ENCODE results near the gene BMP2K. TPM values are rescaled to one million over a fixed set of nuclear protein-coding genes. Genes with fewer than 3 reads are reported as not detected.

The BMP2K gene
- total and polyA plus RNA-seq, 4 donors, result 4.4 to 138 (median 19.3) TPM

DNA sequence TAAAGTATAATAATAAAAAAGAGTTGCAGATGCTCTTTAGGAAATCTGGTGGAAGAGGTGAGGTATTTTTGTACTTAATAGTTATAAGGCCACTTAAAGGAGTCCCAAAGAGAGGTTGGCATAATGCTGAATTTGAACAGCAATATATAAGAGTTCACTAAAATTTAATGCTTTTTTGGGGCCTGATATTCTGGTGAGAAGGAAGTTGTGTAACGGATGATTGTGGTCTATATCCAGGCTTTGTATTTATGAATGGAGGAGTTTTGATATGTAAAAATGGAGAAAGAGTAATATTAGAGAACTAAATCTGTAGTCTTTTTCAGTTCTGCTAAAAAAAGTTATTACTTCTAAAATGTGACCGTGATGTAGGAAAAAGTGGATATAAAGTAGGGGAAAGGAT lies 20.4 kb downstream of the BMP2K start (continued):
- TF ChIP-seq, protein P1, sequence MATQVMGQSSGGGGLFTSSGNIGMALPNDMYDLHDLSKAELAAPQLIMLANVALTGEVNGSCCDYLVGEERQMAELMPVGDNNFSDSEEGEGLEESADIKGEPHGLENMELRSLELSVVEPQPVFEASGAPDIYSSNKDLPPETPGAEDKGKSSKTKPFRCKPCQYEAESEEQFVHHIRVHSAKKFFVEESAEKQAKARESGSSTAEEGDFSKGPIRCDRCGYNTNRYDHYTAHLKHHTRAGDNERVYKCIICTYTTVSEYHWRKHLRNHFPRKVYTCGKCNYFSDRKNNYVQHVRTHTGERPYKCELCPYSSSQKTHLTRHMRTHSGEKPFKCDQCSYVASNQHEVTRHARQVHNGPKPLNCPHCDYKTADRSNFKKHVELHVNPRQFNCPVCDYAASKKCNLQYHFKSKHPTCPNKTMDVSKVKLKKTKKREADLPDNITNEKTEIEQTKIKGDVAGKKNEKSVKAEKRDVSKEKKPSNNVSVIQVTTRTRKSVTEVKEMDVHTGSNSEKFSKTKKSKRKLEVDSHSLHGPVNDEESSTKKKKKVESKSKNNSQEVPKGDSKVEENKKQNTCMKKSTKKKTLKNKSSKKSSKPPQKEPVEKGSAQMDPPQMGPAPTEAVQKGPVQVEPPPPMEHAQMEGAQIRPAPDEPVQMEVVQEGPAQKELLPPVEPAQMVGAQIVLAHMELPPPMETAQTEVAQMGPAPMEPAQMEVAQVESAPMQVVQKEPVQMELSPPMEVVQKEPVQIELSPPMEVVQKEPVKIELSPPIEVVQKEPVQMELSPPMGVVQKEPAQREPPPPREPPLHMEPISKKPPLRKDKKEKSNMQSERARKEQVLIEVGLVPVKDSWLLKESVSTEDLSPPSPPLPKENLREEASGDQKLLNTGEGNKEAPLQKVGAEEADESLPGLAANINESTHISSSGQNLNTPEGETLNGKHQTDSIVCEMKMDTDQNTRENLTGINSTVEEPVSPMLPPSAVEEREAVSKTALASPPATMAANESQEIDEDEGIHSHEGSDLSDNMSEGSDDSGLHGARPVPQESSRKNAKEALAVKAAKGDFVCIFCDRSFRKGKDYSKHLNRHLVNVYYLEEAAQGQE (IDR thresholded peaks at IDR 0.05), result no peak

DNA sequence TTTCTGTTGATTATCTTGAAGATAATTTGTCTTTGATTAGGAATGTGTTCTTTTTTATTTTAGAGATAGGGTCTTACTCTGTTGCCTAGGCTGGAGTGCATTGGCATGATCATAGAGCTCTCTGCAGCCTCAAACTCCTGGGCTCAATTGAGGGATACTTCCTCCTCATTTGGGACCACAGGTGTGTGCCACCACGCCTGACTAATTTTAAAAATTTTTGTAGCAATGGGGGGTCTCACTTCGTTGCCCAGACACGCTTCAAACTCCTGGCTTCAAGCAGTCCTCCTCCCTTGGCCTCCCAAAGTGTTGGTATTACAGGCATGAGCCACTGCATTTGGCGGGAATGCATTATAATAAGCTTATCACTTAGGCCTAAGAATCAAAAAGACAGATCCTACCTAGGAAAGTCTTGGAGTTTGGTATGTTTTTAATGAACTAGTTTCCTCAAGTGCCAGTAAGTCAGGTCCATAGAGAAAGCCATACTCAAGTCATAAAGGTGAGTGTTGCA lies 21.7 kb downstream of the BMP2K start:
- 94% methylated on average over 4 of the region's 4 CpGs for WGBS
- Histone ChIP-seq H3K27me3 (ENCODE audit: control insufficient read depth in 4 of 4, insufficient read depth in 4 of 4, low read length in 3 of 4) (no peaks in the 10 kb centered on the region), H3K4me1 (ENCODE audit: control insufficient read depth in 4 of 4, insufficient read depth in 4 of 4, low read length in 3 of 4) (peaks cover 0 to 3% (median 1%) of the 10 kb centered on the region in 4 donors), H3K36me3 (ENCODE audit: control insufficient read depth in 4 of 4, insufficient read depth in 3 of 4, low read depth in 1 of 4, low read length in 3 of 4) (no peaks in the 10 kb centered on the region), H3K27ac (ENCODE audit: low read depth in 1 of 2, low read length in 2 of 2) (no peak overlapping the region), H3K4me3 (ENCODE audit: low read depth in 1 of 3, low read length in 3 of 3) (no peak overlapping the region), H3K9ac (ENCODE audit: low read depth in 1 of 2, low read length in 2 of 2) (no peak overlapping the region), H3K9me3 (ENCODE audit: control insufficient read depth in 4 of 4, low read length in 3 of 4) (no peaks in the 10 kb centered on the region)
- DNase-seq (ENCODE audit: low spot score), result no peak
- TF ChIP-seq, protein P2, sequence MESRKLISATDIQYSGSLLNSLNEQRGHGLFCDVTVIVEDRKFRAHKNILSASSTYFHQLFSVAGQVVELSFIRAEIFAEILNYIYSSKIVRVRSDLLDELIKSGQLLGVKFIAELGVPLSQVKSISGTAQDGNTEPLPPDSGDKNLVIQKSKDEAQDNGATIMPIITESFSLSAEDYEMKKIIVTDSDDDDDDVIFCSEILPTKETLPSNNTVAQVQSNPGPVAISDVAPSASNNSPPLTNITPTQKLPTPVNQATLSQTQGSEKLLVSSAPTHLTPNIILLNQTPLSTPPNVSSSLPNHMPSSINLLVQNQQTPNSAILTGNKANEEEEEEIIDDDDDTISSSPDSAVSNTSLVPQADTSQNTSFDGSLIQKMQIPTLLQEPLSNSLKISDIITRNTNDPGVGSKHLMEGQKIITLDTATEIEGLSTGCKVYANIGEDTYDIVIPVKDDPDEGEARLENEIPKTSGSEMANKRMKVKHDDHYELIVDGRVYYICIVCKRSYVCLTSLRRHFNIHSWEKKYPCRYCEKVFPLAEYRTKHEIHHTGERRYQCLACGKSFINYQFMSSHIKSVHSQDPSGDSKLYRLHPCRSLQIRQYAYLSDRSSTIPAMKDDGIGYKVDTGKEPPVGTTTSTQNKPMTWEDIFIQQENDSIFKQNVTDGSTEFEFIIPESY (IDR thresholded peaks at IDR 0.05), result no peak
- no peak for TF ChIP-seq RAD21 (IDR thresholded peaks at IDR 0.05)
- no peak for TF ChIP-seq GABPA (IDR thresholded peaks at IDR 0.05 in 1 of 2, conservative IDR thresholded peaks at IDR 0.05 in 1 of 2)
- TF ChIP-seq, protein P3, sequence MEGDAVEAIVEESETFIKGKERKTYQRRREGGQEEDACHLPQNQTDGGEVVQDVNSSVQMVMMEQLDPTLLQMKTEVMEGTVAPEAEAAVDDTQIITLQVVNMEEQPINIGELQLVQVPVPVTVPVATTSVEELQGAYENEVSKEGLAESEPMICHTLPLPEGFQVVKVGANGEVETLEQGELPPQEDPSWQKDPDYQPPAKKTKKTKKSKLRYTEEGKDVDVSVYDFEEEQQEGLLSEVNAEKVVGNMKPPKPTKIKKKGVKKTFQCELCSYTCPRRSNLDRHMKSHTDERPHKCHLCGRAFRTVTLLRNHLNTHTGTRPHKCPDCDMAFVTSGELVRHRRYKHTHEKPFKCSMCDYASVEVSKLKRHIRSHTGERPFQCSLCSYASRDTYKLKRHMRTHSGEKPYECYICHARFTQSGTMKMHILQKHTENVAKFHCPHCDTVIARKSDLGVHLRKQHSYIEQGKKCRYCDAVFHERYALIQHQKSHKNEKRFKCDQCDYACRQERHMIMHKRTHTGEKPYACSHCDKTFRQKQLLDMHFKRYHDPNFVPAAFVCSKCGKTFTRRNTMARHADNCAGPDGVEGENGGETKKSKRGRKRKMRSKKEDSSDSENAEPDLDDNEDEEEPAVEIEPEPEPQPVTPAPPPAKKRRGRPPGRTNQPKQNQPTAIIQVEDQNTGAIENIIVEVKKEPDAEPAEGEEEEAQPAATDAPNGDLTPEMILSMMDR (IDR thresholded peaks at IDR 0.05; ENCODE audit: low read depth, low read length, missing input control), result no peak
- TF ChIP-seq FOXA1 (IDR thresholded peaks at IDR 0.05), result no peak
- TF ChIP-seq, protein P4, sequence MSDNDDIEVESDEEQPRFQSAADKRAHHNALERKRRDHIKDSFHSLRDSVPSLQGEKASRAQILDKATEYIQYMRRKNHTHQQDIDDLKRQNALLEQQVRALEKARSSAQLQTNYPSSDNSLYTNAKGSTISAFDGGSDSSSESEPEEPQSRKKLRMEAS (IDR thresholded peaks at IDR 0.05), result no peak
- no peak for TF ChIP-seq TAF1 (conservative IDR thresholded peaks at IDR 0.05)
- TF ChIP-seq RXRA (IDR thresholded peaks at IDR 0.05), result no peak
- no peak for TF ChIP-seq EGR1 (IDR thresholded peaks at IDR 0.05; ENCODE audit: low read depth in 2 of 2)
- TF ChIP-seq, protein P5, sequence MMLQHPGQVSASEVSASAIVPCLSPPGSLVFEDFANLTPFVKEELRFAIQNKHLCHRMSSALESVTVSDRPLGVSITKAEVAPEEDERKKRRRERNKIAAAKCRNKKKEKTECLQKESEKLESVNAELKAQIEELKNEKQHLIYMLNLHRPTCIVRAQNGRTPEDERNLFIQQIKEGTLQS (IDR thresholded peaks at IDR 0.05), result no peak
- TF ChIP-seq FOXA2 (IDR thresholded peaks at IDR 0.05), result no peak
- TF ChIP-seq NR2F2 (IDR thresholded peaks at IDR 0.05), result no peak
- TF ChIP-seq HNF4A (conservative IDR thresholded peaks at IDR 0.05), result no peak
- TF ChIP-seq, protein P1 (IDR thresholded peaks at IDR 0.05), result no peak
- no peak for TF ChIP-seq HNF4G (IDR thresholded peaks at IDR 0.05)
- no peak for TF ChIP-seq YY1 (IDR thresholded peaks at IDR 0.05)
- no peak for TF ChIP-seq JUND (IDR thresholded peaks at IDR 0.05)
- no peak for TF ChIP-seq SP1 (IDR thresholded peaks at IDR 0.05)
